GM12874 (cell line): ENCODE data around the gene HCN2.

Source experiments
- TF ChIP-seq, protein P1 (sequence below): IDR thresholded peaks from 2 replicates; pipeline ENCODE4 v1.5.1; 2011; ENCODE audit warnings: low read depth, mild to moderate bottlenecking, control low read depth, low read length, moderate library complexity; ENCODE audit not compliant: insufficient read depth

The HCN2 gene

DNA sequence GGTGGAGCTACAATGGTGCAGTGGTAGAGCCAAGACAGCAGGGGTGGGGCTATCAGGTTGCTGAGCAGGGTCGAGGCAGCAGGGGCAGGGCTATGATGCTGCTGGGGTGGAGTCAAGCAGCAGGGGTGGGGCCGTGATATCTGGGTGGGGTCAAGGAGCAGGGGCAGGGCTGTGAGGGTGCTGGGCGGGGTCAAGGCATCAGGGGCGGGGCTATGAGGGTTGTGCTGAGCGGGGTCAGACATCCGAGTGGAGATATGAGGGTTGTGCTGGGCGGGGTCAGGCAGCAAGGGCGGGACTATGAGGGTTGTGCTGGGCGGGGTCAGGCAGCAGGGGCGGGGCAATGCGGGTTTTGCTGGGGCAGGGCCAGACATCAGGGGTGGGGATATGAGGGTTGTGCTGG lies 14.7 kb downstream of the HCN2 start:
- TF ChIP-seq, protein P1, sequence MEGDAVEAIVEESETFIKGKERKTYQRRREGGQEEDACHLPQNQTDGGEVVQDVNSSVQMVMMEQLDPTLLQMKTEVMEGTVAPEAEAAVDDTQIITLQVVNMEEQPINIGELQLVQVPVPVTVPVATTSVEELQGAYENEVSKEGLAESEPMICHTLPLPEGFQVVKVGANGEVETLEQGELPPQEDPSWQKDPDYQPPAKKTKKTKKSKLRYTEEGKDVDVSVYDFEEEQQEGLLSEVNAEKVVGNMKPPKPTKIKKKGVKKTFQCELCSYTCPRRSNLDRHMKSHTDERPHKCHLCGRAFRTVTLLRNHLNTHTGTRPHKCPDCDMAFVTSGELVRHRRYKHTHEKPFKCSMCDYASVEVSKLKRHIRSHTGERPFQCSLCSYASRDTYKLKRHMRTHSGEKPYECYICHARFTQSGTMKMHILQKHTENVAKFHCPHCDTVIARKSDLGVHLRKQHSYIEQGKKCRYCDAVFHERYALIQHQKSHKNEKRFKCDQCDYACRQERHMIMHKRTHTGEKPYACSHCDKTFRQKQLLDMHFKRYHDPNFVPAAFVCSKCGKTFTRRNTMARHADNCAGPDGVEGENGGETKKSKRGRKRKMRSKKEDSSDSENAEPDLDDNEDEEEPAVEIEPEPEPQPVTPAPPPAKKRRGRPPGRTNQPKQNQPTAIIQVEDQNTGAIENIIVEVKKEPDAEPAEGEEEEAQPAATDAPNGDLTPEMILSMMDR, result no peak

- TF ChIP-seq, protein P1, result peak; percentile 13; the same call in 1 of the 2 replicates
Measured at GRCh38 chr19:605061-605971, 15.6 kb downstream of the HCN2 start.

GRCh38 chr19:607301-608154 lies 17.8 kb downstream of the HCN2 start:
- TF ChIP-seq, protein P1, result no peak

DNA sequence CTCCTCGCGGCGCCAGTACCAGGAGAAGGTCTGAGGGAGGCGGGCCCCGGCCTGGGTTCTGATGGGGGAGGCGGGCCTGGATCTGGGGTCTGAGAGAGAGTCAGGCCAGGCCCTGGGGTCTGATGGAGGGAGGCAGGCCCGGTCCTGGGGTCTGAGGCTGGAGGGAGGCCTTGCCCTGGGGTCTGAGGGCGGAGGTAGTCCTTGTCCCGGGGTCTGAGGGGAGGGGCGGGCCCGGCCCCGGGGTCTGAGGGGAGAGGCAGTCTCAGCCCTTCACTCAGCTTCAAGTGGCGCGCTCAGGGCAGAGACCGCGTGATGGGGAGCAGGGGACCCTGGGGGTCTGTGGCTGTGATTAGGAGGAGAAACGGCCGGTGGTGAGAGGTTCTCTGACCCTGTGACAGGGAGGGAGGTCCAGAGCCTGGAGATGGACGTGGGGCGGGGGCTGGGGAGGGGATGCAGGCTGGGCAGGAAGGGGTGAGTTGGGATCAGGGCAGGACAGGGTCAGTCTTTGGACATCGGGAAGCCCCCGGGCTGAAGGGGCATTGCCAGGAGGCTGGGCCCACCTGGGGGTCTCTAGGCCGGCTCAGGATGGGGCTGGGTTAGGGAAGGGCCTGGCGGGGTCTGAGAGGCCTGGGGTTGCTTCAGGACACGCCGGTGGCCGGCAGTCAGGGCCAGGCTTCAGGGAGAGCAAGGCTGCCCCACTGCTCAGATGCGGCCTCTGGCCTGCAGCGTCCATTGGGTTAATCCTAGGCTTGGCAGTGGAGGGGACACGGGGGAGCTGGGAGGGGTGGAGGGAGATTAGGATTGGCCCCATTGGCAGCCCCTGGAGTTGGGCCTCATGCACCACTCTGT lies 18.7 kb downstream of the HCN2 start:
- TF ChIP-seq, protein P1, result no peak

GRCh38 chr19:609004-609346 lies 19.3 kb downstream of the HCN2 start:
- TF ChIP-seq, protein P1, result no peak

DNA sequence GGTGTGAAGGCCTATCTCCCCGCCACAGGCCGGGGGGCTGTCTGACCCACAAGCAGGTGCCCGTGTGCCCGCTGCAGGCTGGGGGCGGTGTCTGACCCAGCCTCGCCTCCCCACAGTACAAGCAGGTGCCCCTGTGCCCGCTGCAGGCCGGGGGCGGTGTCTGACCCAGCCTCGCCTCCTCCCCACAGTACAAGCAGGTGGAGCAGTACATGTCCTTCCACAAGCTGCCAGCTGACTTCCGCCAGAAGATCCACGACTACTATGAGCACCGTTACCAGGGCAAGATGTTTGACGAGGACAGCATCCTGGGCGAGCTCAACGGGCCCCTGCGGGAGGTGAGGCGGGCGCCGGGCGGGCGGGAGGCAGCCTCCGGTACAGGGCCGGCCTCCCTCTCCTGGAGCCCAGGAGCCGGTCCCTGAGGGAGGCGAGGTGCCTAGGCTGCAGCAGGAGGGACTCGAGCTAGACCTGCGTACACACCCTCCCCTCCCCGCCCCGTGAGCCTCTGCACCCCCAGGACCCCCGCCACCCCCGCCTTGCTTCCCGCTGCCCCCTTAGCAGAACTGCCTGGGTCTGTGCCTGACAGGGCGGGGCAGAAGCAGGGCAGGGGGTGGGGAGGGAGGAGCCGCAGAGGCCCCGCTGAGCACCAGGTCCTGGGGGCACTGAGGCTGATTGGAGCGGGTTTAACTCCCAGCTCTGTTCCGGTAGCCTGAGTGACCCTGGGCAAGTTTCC lies 20.6 kb downstream of the HCN2 start:
- TF ChIP-seq, protein P1, result no peak
